Naive B cell (primary cell): Measurements from ENCODE around the gene KCNK4. TPM values are rescaled to one million over a fixed set of nuclear protein-coding genes. Genes with fewer than 3 reads are reported as not detected.
A peak's percentile ranks its signal among the peaks of the same experiment; 100 is the strongest.

Experiments
- ATAC-seq, 2 donors: fragments of 150-1000 bp; cut with Tn5 transposase; 2 replicates each; pipeline ENCODE4 v1.10.0; 2021; ENCODE audit warnings: low read depth in 2 of 2, mild to moderate bottlenecking in 2 of 2, moderate library complexity in 2 of 2
- DNase-seq: peaks from one replicate; pipeline ENCODE4 v3.0.0; 2022
- H3K27ac Mint-ChIP-seq, 6 donors: one replicate each; pipeline ENCODE4 v1.8.0; 2020 to 2022; ENCODE audit warnings: mild to moderate bottlenecking in 6 of 6, mixed read lengths in 6 of 6, moderate library complexity in 5 of 6, inconsistent platforms in 2 of 6
- H3K27me3 Mint-ChIP-seq, 3 donors: one replicate each; pipeline ENCODE4 v1.8.0; 2021 to 2022; ENCODE audit warnings: mixed read lengths in 3 of 3, mild to moderate bottlenecking in 1 of 3
- H3K36me3 Mint-ChIP-seq, 2 donors: one replicate each; pipeline ENCODE4 v1.8.0; 2020 to 2022; ENCODE audit warnings: mixed read lengths in 2 of 2, inconsistent platforms in 1 of 2, mild to moderate bottlenecking in 1 of 2
- H3K4me1 Mint-ChIP-seq, 3 donors: one replicate each; pipeline ENCODE4 v1.8.0; 2020 to 2022; ENCODE audit warnings: mixed read lengths in 3 of 3, inconsistent platforms in 1 of 3, mild to moderate bottlenecking in 1 of 3, moderate library complexity in 1 of 3
- H3K4me3 Mint-ChIP-seq, 8 donors: one replicate each; pipeline ENCODE4 v1.8.0; 2020 to 2022; ENCODE audit warnings: mild to moderate bottlenecking in 8 of 8, mixed read lengths in 8 of 8, moderate library complexity in 8 of 8, inconsistent platforms in 2 of 8
- H3K9me3 Mint-ChIP-seq, 7 donors: one replicate each; pipeline ENCODE4 v1.8.0; 2020 to 2022; ENCODE audit warnings: mixed read lengths in 7 of 7, mild to moderate bottlenecking in 5 of 7, inconsistent platforms in 2 of 7, moderate library complexity in 1 of 7
- polyA plus RNA-seq, 6 donors: library from polyadenylated mRNA; unstranded; fragments of 300-500 nt; fragmentation: Illumina TruSeq; gene quantifications; one replicate each; pipeline ENCODE4 v1.2.3, GENCODE V29; 2021; ENCODE audit warnings: low read depth in 6 of 6

The KCNK4 gene
- polyA plus RNA-seq, 6 donors from 2014 or later = not detected

GRCh38 chr11:64330888-64331287 is 39.8 kb downstream of the KCNK4 start:
- Mint-ChIP-seq H3K4me1 (peaks cover 15 to 25% (median 22%) of the 10 kb centered on the region in 3 donors), H3K27me3 (no peaks in the 10 kb centered on the region), H3K4me3 (peak overlapping the region in 1 of 8 donors; percentile 72), H3K27ac (no peak overlapping the region), H3K36me3 (peaks cover 0 to 8% of the 10 kb centered on the region in 2 donors), H3K9me3 (no peaks in the 10 kb centered on the region)
- no peak for ATAC-seq
- DNase-seq = no peak

DNA sequence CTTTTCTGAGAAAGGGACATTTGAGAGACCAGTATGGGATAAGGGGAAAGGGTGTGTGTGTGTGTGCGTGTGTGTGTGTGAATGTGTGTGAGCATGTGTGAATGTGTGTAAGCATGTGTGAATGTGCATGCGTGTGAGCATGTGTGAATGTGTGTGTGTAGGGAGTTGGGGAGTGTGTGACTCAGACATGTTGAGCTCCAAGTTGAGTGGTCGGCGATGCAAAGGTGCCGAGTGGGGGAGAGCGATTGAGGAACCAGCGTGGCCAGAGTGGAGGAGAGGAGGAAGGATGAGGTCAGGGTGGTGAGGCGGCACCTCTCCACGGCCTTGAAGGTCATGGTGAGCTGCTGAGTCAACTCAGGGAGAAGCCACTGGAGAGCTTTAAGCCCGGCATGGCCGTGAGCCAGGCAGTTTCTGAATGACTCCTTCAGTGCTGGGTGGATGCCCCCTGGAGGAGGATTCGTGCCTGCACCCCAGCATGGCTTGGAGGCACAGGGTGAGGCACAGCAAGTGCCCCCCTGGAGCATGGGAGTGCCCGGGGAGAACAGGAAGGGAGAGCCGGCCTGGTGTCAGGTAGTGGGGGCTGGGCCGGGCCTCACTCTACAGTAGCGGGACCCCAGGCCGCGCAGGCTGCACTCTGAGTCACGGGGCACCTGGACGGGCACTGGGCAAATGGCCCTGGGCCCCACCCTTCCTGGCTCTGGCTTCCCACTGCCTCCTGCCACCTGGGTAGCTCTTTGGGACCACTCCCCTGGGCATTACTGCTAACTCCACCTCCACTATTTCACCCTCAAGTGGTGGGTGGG is 40.7 kb downstream of the KCNK4 start:
- peak overlapping the region in 2 of 8 donors; percentile 4 to 16 for H3K4me3 Mint-ChIP-seq
- peaks cover 0 to 4% of the 10 kb centered on the region in 2 donors for H3K36me3 Mint-ChIP-seq
- ATAC-seq (peak; percentile 52 to 72), DNase-seq (peak; percentile 35)
- H3K27ac Mint-ChIP-seq = peak overlapping the region in 3 of 6 donors; percentile 8 to 63 (median 63)
- H3K27me3 Mint-ChIP-seq = no peaks in the 10 kb centered on the region
- H3K4me1 Mint-ChIP-seq = peaks cover 15 to 25% (median 22%) of the 10 kb centered on the region in 3 donors
- H3K9me3 Mint-ChIP-seq = no peaks in the 10 kb centered on the region

DNA sequence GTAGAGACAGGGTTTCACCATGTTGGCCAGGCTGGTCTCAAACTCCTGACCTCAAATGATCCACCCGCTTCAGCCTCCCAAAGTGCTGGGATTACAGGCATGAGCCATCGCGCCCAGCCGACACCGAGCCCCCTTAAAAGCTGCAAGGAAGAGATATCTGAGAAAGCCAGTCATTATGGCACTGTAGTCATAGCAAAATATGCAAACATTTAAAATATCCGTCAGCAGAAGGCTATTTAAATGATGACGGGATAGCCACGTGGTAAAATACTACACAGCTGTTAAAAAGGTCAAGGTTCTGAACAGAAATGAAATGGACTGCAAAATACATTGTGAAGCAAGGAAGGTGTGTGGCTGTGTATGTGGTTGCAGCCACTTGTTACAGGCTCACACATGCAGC is 42.5 kb downstream of the KCNK4 start:
- Mint-ChIP-seq H3K36me3 (no peaks in the 10 kb centered on the region), H3K9me3 (no peaks in the 10 kb centered on the region), H3K4me3 (peak overlapping the region in 1 of 8 donors; percentile 29), H3K4me1 (peaks cover 22 to 35% (median 22%) of the 10 kb centered on the region in 3 donors), H3K27ac (peak overlapping the region in 2 of 6 donors; percentile 58 to 60), H3K27me3 (no peaks in the 10 kb centered on the region)
- no peak for ATAC-seq
- DNase-seq = no peak

DNA sequence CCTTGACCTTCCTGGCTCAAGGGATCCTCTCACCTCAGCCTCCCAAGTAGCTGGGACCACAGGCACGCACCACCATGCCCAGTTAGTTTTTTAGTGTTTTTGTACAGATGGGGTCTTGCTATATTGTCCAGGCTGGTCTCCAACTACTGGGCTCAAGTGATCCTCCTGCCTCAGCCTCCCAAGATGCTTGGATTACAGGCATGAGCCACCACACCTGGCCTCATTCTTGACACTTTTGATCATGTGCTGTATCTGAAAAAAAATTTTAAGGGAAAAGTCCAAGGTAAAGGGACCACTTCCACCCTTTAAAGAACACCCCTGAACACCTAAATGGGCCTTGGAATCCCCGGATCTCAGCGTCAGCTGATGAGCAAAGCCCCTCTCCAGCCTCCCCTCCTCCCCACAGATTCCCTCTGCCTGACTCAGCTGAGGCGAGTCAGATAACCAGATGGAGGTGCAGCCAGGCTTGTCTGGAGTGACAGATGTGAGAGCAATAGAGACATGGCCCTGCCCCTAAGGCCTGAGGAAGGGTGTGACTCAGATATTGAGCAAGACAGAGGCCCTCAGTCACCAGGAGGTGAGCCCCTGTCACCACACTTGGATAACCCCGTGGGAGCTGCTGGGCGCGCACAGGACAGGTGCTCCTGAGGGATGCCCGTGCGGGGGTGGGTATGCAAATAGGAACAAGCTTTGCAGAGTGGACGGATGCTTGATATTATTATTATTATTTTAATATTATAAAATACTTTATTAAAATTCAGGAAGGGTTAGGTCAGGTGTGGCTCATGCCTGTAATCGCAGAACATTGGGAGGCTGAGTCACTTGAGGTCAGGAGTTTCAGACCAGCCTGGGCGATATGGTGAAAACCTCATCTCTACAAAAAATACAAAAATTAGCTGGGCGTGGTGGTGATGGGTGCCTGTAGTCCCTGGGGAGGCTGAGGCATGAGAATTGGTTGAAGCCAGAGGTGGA is 43.9 kb downstream of the KCNK4 start:
- ATAC-seq (peak; percentile 32 to 42), DNase-seq (peak; percentile 45)
- H3K36me3 Mint-ChIP-seq = no peaks in the 10 kb centered on the region
- H3K4me3 Mint-ChIP-seq = peak overlapping the region in 6 of 8 donors; percentile 44 to 77 (median 55)
- no peaks in the 10 kb centered on the region for H3K9me3 Mint-ChIP-seq
- no peaks in the 10 kb centered on the region for H3K27me3 Mint-ChIP-seq
- H3K27ac Mint-ChIP-seq = peak overlapping the region in 5 of 6 donors; percentile 30 to 94 (median 83)
- H3K4me1 Mint-ChIP-seq = peaks cover 33 to 44% (median 33%) of the 10 kb centered on the region in 3 donors

DNA sequence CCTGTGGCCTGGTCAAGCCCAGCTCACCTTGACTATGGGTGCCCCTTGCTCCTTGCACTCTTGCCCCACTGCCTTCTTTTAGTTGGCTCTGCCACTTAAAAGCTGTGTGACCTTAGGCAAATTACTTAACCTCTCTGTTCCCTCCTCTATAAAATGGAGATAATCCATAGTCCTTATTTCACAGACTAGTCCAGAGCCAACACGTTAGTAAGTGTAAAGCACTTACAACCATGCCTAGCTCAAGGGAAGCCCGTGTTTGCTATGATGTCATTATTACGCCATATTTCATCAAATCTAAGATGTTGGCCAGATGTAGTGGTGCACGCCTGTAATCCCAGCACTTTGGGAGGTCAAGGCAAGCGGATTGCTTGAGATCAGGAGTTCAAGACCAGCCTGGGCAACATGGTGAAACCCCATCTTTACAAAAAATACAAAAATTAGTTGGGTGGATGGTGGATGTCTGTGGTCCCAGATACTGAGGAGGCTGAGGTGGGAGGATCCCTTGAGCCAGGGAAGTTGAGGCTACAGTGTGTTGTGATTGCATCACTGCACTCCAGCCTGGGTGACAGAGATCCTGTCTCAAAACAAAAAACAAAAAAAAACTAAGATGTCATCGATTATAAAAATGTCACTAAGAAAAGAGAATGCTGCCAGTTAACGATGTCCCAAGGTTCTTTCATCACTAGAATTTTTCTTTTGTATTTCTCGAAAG is 46.6 kb downstream of the KCNK4 start:
- no peak for DNase-seq
- no peaks in the 10 kb centered on the region for H3K27me3 Mint-ChIP-seq
- H3K36me3 Mint-ChIP-seq = no peaks in the 10 kb centered on the region
- peak overlapping the region in 5 of 6 donors; percentile 62 to 99 (median 85) for H3K27ac Mint-ChIP-seq
- peaks cover 42 to 52% (median 47%) of the 10 kb centered on the region in 3 donors for H3K4me1 Mint-ChIP-seq
- peak overlapping the region in 3 of 8 donors; percentile 70 to 74 (median 70) for H3K4me3 Mint-ChIP-seq
- no peaks in the 10 kb centered on the region for H3K9me3 Mint-ChIP-seq
- ATAC-seq = no peak

- DNase-seq (no peak), ATAC-seq (no peak)
- H3K36me3 Mint-ChIP-seq = no peaks in the 10 kb centered on the region
- peak overlapping the region; percentile 89 to 99 (median 98) for H3K27ac Mint-ChIP-seq
- H3K27me3 Mint-ChIP-seq = no peaks in the 10 kb centered on the region
- no peaks in the 10 kb centered on the region for H3K9me3 Mint-ChIP-seq
- peak overlapping the region in 7 of 8 donors; percentile 42 to 97 (median 92) for H3K4me3 Mint-ChIP-seq
- H3K4me1 Mint-ChIP-seq = peaks cover 42 to 52% (median 48%) of the 10 kb centered on the region in 3 donors
Measured at GRCh38 chr11:64338716-64339115, 47.6 kb downstream of the KCNK4 start.

- no peak for DNase-seq
- H3K4me1 Mint-ChIP-seq = peaks cover 42 to 52% (median 48%) of the 10 kb centered on the region in 3 donors
Measured at GRCh38 chr11:64339286-64339685, 48.2 kb downstream of the KCNK4 start.

DNA sequence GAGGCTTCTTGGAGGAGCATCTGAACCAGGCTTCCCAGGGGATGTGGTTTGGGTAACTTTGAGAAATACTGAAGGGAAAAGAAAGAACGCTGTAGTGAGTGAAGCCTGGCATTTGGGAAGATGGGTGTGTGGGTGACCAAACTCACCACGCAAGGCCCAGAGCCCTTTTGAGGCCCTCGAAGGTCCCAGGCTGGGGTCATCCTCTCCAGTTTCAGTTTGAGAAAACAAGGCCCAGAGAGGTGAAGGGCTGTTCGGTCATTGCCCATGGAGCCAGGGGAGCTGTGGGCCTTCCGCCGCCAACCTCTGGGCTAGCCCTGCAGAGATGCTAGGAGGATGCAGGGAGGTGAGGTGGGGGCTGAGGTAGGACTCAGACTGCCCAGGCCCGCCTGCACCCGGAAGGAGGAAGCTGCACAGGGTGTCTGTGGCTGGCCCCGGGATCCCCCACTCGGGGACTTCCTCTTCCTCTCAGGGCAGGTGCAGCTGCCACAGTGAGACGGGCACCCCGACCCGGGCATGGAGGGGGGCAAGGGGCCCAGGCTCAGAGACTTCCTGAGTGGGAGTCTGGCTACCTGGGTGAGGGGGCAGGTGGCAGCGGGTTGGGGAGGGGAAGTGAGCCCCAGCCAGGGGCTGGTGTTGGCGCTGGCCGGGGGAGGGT is 48.8 kb downstream of the KCNK4 start, which contains the start of gene CCDC88B:
Gene CCDC88B (plus strand): TSS at position 451 of the 655 bp plus-strand sequence. CDS start 63 bp downstream, at position 514.
- peaks cover 40 to 51% (median 48%) of the 10 kb centered on the region in 3 donors for H3K4me1 Mint-ChIP-seq

More at GRCh38 chr11:64339286-64339685, 48.2 kb downstream of the KCNK4 start:
- H3K27ac Mint-ChIP-seq = peak overlapping the region; percentile 98 to 99 (median 99)
- no peaks in the 10 kb centered on the region for H3K9me3 Mint-ChIP-seq
- peak overlapping the region; percentile 88 to 97 (median 94) for H3K4me3 Mint-ChIP-seq
- H3K36me3 Mint-ChIP-seq = no peaks in the 10 kb centered on the region
- no peak for ATAC-seq
- no peaks in the 10 kb centered on the region for H3K27me3 Mint-ChIP-seq

GRCh38 chr11:64340671-64341335 is 49.7 kb downstream of the KCNK4 start:
- Mint-ChIP-seq H3K4me1 (peaks cover 39 to 49% (median 45%) of the 10 kb centered on the region in 3 donors), H3K27me3 (no peaks in the 10 kb centered on the region), H3K36me3 (no peaks in the 10 kb centered on the region), H3K27ac (peak overlapping the region; percentile 98 to 99 (median 99)), H3K4me3 (peak overlapping the region; percentile 88 to 97 (median 94)), H3K9me3 (no peaks in the 10 kb centered on the region)
- ATAC-seq = peak; percentile 43 to 44
- DNase-seq = peak; percentile 78

More for the DNA sequence above, 48.8 kb downstream of the KCNK4 start, which contains the start of gene CCDC88B:
- no peaks in the 10 kb centered on the region for H3K36me3 Mint-ChIP-seq
- ATAC-seq (peak; percentile 88 to 90), DNase-seq (peak; percentile 99)
- H3K27me3 Mint-ChIP-seq = no peaks in the 10 kb centered on the region
- H3K9me3 Mint-ChIP-seq = no peaks in the 10 kb centered on the region
- H3K4me3 Mint-ChIP-seq = peak within 1 kb of the TSS; percentile 88 to 97 (median 94)
- H3K27ac Mint-ChIP-seq = peak within 1 kb of the TSS; percentile 98 to 99 (median 99)

DNA sequence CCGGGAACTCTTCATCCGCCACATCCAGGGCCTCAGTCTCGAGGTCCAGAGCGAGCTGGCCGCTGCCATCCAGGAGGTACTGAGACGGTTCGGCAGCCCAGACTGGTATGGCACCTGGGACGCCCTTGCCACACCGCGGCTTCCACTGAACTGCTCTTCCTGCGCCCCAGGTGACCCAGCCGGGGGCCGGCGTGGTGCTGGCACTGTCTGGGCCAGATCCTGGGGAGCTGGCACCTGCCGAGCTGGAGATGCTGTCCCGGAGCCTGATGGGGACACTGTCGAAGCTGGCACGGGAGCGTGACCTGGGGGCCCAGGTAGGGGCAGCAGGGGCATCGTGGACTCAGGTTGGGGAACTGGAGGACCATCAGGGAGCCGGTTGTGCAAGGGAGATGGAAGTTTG is 50.3 kb downstream of the KCNK4 start:
- ATAC-seq = no peak
- Mint-ChIP-seq H3K27ac (peak overlapping the region in 4 of 6 donors; percentile 73 to 99 (median 98)), H3K27me3 (no peaks in the 10 kb centered on the region), H3K9me3 (no peaks in the 10 kb centered on the region), H3K36me3 (no peaks in the 10 kb centered on the region), H3K4me3 (peak overlapping the region; percentile 88 to 97 (median 94)), H3K4me1 (peaks cover 42 to 49% (median 45%) of the 10 kb centered on the region in 3 donors)
- no peak for DNase-seq

- DNase-seq (peak; percentile 81), ATAC-seq (peak; percentile 24 to 32)
- Mint-ChIP-seq H3K4me1 (peaks cover 44 to 49% (median 46%) of the 10 kb centered on the region in 3 donors), H3K27ac (peak overlapping the region in 4 of 6 donors; percentile 15 to 99 (median 66)), H3K36me3 (no peaks in the 10 kb centered on the region), H3K9me3 (no peaks in the 10 kb centered on the region), H3K4me3 (peak overlapping the region in 7 of 8 donors; percentile 35 to 97 (median 92)), H3K27me3 (no peaks in the 10 kb centered on the region)
Measured at GRCh38 chr11:64341851-64342791, 51.0 kb downstream of the KCNK4 start.
